ENCODE data around the gene THG1L.
"Not testable (repeated sequence)": the region's sequence is repeated elsewhere in the genome, so short reads cannot be mapped to it uniquely, and the experiment has no call there.

The THG1L gene

GRCh38 chr5:157731272-157732129, at the start of gene THG1L:
Gene THG1L, plus strand, starts transcription at chr5:157731420. Its CDS starts 21 bp downstream, at chr5:157731441.
- DNase-seq = peak; percentile 97 to 99

GRCh38 chr5:157682257-157682656, 49.0 kb upstream of the THG1L start:
- DNase-seq = no peak

- not testable (repeated sequence) for DNase-seq
Measured at GRCh38 chr5:157686276-157687197, 44.7 kb upstream of the THG1L start.

- DNase-seq = no peak
Measured at GRCh38 chr5:157687198-157687554, 44.0 kb upstream of the THG1L start.

GRCh38 chr5:157689942-157690689, 41.1 kb upstream of the THG1L start:
- DNase-seq = no peak

GRCh38 chr5:157690690-157691433, 40.4 kb upstream of the THG1L start:
- no peak for DNase-seq

GRCh38 chr5:157693816-157694215, 37.4 kb upstream of the THG1L start:
- DNase-seq = not testable (repeated sequence)

GRCh38 chr5:157696154-157696553, 35.1 kb upstream of the THG1L start:
- not testable (repeated sequence) for DNase-seq

GRCh38 chr5:157698674-157699073, 32.5 kb upstream of the THG1L start:
- peak in 1 of 2 experiments; percentile 3 for DNase-seq

GRCh38 chr5:157703736-157704135, 27.5 kb upstream of the THG1L start:
- no peak for DNase-seq

GRCh38 chr5:157708866-157709265, 22.4 kb upstream of the THG1L start:
- no peak for DNase-seq

GRCh38 chr5:157709346-157709745, 21.9 kb upstream of the THG1L start:
- no peak for DNase-seq

GRCh38 chr5:157710431-157710830, 20.8 kb upstream of the THG1L start:
- no peak for DNase-seq

GRCh38 chr5:157710882-157711281, 20.3 kb upstream of the THG1L start:
- no peak for DNase-seq

- no peak for DNase-seq
Measured at GRCh38 chr5:157713830-157714595, 17.2 kb upstream of the THG1L start.

- DNase-seq = no peak
Measured at GRCh38 chr5:157714596-157714864, 16.7 kb upstream of the THG1L start.

GRCh38 chr5:157718519-157718918, 12.7 kb upstream of the THG1L start:
- peak; percentile 11 to 61 for DNase-seq

GRCh38 chr5:157719245-157719644, 12.0 kb upstream of the THG1L start:
- DNase-seq = peak in 1 of 2 experiments; percentile 14

GRCh38 chr5:157721159-157721558, 10.1 kb upstream of the THG1L start:
- peak; percentile 2 to 16 for DNase-seq

- not testable (repeated sequence) for DNase-seq
Measured at GRCh38 chr5:157722895-157723294, 8.3 kb upstream of the THG1L start.

- DNase-seq = not testable (repeated sequence)
Measured at GRCh38 chr5:157726607-157727006, 4.6 kb upstream of the THG1L start.

GRCh38 chr5:157727858-157728257, 3.4 kb upstream of the THG1L start:
- DNase-seq = not testable (repeated sequence)

All from NCI-H526 (cell line).